HuH-7 (cell line): Measurements from ENCODE around the gene CMAS.
"Not testable (repeated sequence)": the region's sequence is repeated elsewhere in the genome, so short reads cannot be mapped to it uniquely, and the experiment has no call there.

Source experiments
- DNase-seq: peaks from one replicate; pipeline ENCODE4 v3.0.0; 2011; ENCODE audit warnings: low spot score

Gene CMAS

GRCh38 chr12:22046090-22046967, at the start of gene CMAS:
Gene CMAS, plus strand, starts transcription at chr12:22046218. Its CDS starts 86 bp downstream, at chr12:22046304.
- peak; percentile 79 for DNase-seq

GRCh38 chr12:21998295-21998694, 47.7 kb upstream of the CMAS start:
- DNase-seq, result no peak

- no peak for DNase-seq
Measured at GRCh38 chr12:21998782-21999181, 47.2 kb upstream of the CMAS start.

- no peak for DNase-seq
Measured at GRCh38 chr12:22002430-22002829, 43.6 kb upstream of the CMAS start.

- not testable (repeated sequence) for DNase-seq
Measured at GRCh38 chr12:22007794-22008193, 38.2 kb upstream of the CMAS start.

GRCh38 chr12:22008196-22008595, 37.8 kb upstream of the CMAS start:
- no peak for DNase-seq

GRCh38 chr12:22014041-22014782, 31.8 kb upstream of the CMAS start:
- no peak for DNase-seq

- DNase-seq, result no peak
Measured at GRCh38 chr12:22014783-22015144, 31.3 kb upstream of the CMAS start.

- no peak for DNase-seq
Measured at GRCh38 chr12:22016982-22017381, 29.0 kb upstream of the CMAS start.

GRCh38 chr12:22018860-22019259, 27.2 kb upstream of the CMAS start:
- DNase-seq, result no peak

- DNase-seq, result not testable (repeated sequence)
Measured at GRCh38 chr12:22023489-22023888, 22.5 kb upstream of the CMAS start.

- DNase-seq, result no peak
Measured at GRCh38 chr12:22029491-22029890, 16.5 kb upstream of the CMAS start.

GRCh38 chr12:22029991-22030390, 16.0 kb upstream of the CMAS start:
- DNase-seq, result no peak

GRCh38 chr12:22032732-22033131, 13.3 kb upstream of the CMAS start:
- DNase-seq, result no peak

GRCh38 chr12:22034709-22035506, 11.1 kb upstream of the CMAS start:
- DNase-seq, result no peak

- DNase-seq, result no peak
Measured at GRCh38 chr12:22037947-22038346, 8.1 kb upstream of the CMAS start.

GRCh38 chr12:22038734-22039133, 7.3 kb upstream of the CMAS start:
- no peak for DNase-seq

GRCh38 chr12:22039361-22039760, 6.7 kb upstream of the CMAS start:
- no peak for DNase-seq

GRCh38 chr12:22042976-22043669, 2.9 kb upstream of the CMAS start:
- no peak for DNase-seq

- no peak for DNase-seq
Measured at GRCh38 chr12:22043943-22044342, 2.1 kb upstream of the CMAS start.

- no peak for DNase-seq
Measured at GRCh38 chr12:22044391-22044790, 1.6 kb upstream of the CMAS start.

- no peak for DNase-seq
Measured at GRCh38 chr12:22046968-22047390, 961 bp downstream of the CMAS start.
